Stimulated activated CD8-positive, alpha-beta memory T cell treated with anti-CD3 and anti-CD28 coated beads, Interleukin-7, amount 100 ng/mL, for 24 hours (primary cell): ENCODE results near the gene RENBP.
"Not testable (repeated sequence)": the region's sequence is repeated elsewhere in the genome, so short reads cannot be mapped to it uniquely, and the experiment has no call there.

Experiments
- DNase-seq: peaks from one replicate; pipeline ENCODE4 v3.0.0-alpha.2; 2020; ENCODE audit warnings: low read depth

RENBP gene

DNA sequence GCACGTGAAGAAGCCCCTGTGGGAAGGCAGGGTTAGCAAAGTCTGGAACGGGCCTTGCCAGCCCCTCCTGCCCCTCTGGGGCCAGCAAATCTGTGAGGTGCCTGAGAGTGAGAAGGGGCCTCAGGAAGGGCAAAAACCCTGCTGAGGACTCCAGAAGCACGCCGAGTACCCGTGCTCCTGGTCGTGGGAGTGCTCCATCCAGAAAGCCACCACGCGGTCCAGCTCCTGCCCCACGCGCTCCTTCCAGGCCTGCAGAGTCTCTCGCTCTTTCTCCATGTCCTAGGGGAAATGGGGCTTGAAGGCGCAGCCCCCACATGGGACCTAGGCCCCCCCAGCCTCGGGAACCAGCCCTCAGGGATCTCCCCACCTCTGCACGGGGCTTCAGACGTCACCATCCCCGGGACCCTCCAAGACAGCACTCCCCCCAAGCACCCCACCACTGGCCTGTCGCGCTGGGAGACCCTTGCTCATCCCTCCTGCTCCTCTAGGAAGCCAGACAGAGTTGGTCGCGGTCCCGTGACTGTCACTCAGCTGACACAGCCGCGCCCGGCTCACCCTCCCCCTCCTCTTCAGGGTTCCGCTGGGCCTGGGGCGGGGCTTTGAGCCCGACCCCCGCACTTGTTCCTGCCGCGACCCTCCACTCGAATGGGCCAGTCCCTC lies at the start of gene RENBP:
RENBP (minus strand) TSS at position 504 of the 660 bp plus-strand sequence; CDS start at position 471, 33 bp downstream.
- no peak for DNase-seq

DNA sequence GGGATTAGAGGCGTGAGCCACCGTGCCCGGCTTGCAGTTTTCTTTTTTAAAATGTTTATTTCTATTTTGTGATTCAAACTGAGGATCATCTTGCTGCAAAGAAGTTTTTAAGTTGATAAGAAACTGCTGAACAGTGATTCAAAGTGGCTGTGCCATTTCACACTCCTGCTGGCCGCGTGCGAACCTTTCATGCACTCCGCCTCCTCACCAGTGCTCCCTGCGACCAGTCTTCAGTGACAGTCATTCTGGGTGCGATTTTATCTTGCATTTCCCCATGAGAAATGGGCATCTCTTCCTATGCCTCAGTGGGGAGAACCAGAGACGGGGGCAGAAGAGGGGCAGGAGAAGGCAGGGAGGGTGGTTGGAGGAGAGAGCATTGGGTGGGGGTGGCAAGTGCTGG lies 49.5 kb upstream of the RENBP start:
- DNase-seq: no peak

DNA sequence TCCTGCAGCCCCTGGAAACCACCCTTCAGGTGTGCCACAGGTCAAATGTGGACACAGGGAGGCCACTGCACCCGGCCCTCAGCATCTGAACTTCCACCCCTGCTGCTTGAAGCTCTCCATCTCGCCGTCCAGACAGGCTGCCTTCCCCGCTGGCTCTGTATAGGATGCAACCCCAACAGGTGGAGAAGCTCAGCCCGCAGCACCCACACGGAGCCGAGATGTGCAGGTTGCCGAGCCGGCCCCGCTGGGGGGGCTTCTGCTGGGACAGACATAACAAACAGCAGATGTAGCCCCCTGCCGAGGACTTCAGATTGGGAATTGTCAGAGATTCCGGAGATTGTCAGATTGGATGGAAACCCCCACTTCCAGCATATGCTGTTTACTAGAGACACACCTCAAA lies 48.6 kb upstream of the RENBP start:
- no peak for DNase-seq

DNA sequence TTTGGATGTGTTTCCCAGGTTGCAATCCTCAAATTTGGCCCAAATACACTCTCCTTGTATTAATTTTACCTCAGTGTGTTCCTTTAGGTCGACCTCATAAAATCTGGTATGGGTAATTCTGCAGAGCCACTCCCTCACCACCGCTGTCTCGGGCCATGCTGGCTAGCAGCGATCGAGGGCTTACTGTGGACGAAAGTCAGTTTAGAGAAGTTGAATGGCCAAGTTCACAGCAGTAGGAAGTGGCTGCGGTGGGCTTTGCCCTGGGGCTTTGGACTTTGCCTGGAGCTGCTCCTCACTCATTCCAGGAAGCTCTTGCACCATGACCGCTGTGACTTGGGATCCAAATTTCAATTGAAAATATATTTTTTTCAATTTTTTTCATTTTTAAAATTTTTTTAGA lies 47.7 kb upstream of the RENBP start:
- no peak for DNase-seq

DNA sequence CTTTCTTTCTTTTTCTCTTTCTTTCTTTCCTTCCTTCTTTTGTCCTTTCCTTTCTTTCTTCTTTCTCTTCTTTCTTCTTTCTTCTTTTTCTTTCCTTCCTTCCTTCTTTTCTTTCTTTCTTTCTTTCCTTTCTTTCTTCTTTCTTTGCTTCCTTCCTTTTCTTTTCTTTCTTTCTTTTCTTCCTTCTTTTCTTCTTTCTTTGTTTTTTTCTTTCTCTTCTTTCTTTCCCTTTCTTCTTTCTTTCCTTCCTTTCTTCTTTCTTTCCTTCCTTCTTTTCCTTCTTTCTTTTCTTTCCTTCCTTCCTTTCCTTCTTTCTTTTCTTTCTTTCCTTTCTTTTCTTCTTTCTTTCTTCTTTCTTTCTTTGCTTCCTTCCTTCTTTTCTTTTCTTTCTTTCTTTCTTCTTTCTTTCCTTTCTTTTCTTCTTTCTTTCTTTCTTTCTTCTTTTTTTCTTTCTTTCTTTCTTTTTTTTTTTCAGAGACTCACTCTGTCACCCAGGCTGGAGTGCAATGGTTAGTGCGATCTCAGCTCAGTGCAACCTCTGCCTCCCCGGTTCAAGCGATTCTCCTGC lies 46.7 kb upstream of the RENBP start:
- DNase-seq: no peak

DNA sequence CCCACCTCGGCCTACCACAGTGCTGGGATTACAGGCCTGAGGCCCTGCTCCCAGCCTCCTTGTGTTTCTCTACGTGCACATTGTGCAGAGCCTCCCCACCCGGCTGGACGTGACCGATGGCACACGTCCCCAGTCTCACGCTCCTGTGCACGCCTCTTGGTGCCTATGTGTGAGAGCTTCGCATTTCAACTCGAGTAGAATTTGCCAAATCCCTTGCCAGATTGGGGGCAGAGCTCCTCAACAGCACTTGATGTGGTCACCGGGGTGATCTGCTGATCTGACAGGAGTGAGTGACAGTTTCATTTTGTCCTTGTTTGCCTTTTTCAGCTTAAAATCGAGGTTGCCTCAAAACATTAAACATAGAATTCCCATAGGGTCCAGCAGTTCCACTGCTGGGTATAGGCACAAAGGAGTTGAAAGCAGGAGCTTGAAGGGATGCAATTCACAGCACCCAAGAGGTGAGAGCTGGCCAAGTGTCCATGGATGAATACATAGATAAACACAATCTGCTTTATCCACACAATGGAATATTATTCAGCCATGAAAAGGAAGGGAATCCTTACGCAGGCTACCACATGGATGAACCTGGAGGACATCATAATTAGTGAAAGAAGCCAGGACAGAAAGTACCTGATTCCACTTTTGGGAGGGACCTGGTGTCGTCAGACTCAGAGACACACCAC lies 45.7 kb upstream of the RENBP start:
- DNase-seq: no peak

DNA sequence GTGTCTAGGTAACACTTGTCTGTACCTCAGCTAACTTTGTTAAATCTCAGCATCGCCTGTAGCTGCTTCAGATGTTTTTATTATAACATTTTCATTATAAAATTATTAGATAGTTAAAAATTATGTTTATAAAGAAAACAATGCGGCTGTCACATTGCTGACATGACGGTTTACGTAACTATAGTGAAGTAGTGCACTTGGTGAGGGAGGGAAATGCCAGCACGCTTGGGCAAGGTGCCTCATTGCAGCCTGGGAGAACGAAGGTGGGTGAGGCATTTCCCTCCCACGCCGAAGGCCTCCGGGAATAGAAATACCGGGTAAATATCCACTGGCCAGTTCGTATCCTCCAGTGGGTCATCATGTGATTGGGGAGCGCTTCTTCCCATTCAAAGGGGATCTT lies 44.0 kb upstream of the RENBP start:
- DNase-seq: no peak

DNA sequence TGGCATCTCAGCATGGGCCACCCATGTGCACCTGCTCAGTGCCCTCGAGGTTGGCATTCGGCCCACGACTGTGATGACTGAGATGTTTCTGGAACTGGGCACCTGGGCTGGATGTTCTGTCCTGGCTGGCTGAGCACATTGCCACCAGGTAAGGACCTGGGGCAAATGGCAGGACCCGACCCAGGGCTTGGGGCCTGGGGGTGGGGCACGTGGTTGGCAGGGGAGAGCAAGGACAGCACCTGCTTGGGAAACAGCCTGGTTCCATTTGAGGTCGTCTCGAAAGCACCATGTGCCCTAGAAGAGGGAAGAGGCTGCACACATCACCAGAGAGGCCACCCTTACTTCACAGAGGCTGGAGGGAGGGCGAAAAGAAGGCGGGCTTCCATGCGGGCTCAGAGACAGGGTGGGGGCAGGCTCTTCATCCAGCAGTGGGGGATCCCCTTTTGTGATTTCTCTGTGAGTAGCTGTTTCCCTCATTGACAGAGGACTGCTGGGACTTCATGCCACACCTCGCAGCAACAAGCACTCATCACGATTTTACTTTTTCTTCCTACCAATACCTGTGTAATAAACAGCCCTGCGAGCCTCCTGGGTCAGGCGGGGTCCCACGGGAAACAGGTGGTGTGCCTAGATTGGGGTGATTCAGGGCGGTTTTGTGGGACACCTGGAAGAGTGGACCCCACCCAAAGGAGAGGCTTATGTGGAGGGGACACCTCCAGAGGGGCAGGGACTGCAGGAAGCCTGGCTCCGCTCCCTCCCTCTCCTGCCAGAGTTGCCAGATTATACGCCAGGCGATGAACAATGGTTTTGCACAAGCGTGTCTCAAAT lies 40.1 kb upstream of the RENBP start:
- DNase-seq: no peak

DNA sequence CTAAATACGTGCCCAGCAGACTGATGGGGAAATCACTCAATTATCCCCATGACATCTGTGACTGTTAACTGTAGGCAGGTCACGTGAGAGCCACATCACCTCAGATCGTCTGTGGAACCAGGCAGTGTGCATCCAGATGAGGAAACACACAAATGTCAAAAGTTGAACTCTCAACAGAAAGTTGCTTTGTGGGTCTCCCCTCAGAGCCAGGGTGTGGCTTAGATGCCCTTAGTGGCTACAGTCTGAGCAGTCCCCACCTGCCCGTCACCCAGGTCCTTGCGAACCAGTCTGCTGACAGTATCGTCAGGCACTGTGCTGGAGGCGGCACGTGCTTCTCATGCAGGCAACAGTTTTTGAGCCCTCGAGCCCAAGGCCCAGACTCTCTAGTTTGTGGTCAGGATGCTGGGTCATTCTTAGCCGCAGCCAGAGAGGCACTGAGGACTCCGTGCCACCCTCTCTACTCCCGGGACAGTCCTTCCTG lies 38.9 kb upstream of the RENBP start:
- no peak for DNase-seq

DNA sequence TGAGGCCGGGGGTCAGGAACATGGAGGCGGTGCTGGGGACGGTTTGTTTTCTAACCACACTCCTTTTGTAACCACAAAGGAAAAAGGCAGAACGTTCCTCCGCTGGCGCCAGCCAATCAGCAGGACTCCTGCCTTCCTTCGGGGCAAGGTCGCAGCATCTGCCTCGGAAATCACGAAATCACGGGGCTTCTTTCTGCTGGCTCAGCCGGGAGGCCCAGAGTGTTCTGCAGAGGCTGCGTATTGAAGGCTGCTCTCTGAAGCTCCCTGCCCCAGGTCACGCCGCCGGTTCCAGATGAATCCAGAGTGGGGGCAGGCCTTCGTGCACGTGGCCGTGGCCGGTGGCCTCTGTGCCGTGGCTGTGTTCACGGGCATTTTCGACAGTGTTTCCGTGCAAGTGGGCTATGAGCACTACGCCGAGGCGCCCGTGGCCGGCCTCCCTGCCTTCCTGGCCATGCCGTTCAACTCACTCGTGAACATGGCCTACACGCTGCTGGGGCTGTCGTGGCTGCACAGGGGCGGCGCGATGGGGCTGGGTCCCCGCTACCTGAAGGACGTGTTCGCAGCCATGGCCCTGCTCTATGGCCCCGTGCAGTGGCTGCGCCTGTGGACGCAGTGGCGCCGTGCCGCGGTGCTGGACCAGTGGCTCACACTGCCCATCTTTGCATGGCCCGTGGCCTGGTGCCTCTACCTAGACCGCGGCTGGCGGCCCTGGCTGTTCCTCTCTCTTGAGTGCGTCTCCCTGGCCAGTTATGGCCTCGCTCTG lies 37.5 kb upstream of the RENBP start:
- DNase-seq: no peak

DNA sequence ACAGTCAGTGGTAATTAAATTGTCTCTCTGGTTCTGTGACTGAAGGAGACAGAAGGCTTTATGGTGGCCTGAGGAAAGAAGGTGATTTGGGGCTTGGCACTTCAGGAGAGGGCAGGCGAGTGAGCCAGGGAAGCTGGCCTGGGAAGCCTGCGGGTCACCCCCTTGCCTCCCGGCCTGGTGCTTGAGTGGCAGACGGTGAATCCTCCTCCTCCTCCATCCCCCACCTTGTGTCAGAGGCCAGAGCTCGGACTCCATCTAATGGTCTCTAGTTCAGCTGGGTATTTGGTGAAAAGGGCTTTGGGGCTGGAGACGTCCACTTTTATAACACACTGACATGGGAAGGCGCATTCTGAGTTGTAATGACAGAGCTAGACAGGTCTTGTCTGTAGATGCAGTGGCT lies 36.8 kb upstream of the RENBP start:
- no peak for DNase-seq

DNA sequence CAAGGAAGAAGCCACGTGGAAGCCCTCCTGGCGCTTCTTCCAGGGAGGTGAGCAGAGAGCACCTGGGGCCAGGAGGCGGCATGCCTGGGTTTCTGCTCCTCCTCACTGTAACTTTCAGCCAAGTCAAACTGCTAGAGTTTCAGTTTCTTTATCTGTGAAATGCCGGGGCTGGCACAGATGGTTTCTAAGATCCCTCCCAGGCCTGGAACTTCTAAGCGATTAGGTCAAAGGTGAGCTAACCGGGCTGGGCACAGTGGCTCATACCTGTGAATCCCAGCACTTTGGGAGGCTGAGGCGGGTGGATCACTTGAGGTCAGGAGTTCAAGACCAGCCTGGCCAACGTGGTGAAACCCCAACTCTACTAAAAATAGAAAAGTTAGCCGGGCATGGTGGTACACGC lies 36.0 kb upstream of the RENBP start:
- DNase-seq: not testable (repeated sequence)

DNA sequence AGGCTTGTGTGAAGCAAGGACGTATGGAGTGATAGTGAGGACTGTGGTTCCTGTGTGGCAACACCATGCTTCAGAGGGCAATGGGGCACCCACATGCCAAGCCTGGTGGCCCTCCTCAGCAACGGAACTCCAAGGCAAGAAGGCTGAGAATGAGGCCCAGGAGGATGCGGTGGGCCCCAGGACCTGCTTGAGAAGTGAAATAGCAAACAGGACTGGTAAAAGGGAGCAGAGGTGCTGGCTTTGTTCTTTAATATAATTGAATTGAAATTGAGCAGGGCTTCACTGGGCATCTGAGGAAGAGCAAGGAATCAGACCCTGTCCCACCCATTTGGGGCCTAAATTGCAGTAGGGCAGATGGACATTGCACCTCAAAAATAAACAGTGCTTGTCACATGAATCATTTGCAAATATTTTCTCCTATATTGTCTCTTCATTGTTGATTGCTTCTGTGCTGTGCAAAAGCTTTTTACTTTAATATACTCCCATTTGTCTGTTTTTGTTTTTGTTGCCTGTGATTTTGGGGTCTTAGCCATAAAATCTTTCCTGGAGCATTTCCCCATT lies 30.4 kb upstream of the RENBP start:
- DNase-seq: no peak

DNA sequence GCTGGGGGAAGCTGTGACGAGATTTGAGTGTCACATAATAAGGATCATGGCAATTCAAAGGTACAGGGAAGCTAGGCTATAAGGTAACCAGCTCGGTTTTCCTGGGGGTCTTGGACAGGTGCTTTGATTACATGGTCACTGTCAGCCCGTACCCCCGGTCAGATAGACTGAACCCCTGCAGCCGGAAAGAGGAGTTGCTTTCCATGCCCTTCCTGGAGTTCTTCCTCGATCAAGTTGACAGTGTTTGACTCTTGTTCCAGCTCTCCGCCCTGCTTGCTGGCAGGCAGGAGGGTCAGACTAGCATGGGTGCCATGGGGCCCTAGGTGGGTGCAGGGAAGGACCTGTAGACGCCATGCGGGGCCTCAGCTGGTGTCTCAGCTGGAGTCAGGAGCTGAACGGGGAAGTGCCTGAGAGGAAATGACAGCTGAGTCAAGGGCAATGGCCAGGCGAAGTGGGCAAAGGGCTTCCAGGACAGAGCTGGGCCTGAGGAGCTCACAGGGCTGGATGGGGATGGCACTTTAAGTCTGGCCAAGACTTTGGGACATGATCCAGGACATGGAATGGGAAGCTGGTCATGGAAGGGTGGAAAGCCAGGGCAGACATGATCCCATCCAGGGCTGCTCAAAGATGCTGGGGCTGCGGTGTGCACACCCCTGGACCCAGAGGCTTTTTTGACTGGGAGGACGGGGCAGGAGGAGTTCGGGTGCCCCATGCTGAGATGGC lies 29.7 kb upstream of the RENBP start:
- no peak for DNase-seq

DNA sequence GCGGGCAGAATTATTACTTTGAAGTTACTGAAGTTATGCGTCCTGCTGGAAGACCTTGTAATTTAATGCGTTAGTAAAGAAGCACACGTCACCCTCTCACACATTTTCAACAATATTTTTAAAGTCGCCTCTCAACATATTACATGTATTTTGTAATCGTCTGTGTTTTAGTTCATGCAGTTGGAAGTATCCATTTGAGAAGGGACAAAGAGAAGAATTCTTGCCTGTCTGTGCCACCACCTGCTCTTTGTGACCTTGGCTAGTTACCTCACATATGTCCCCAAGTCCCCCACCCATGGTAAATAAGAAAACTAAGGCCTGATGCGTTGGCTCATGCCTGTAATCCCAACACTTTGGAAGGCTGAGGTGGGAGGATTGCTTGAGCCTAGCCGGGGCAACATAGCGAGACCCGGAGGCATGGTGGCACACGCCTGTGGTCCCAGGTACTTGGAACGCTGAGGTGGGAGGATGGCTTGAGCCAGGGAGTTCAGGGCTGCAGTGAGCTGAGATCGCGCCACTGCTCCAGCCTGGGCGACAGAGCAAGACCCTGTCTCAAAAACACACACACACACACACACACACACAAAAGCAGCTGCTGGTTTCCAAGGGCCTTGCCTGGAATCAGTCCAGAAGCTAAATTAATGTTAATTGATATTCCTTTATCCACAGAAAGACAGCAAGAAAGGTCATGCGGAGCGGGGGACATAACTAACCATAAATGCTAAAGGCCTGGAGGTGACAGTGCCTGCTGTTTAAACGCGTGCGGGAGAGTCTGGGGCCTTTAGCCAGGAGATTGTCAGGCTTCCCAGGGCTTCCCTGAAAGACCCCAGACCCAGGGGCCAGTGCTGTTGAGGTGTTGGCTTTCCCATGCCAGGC lies 28.9 kb upstream of the RENBP start:
- DNase-seq: no peak

DNA sequence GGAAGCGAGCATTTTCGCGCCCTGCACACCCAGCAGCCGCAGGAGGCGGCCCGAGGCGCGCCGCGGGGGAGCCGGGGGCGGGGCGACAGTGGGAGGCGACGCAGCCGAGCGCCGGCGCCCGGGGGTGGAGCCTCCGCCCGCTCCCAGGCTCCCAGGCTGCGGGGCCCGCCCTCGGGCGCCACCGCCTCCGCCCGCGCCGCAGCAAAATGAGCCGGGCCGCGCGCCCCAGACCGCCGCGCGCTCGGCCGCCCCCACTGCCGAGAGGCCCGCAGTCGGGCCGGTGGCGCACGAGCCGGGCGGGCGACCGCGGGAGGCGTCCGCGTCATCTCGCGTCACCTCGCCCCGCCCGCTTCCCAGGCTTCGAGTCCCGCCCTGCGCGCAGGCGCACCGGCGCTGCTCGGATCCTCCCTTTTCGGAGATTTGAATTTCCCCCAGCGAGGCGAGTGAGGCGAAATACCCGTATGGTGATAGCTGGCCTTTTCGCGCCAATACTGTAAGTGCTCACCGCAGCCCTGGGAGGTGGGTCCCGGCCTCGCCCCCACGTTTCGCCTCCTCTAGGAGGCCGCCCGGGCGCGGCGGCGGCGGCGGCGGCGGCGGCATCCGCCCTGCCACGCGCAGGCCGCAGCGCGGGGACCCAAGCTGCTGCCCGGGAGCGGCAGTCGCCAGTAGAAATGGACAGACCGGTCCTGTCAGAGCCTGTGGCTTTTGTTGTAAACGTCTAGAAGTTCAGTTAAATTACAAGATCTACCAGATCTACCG lies 28.1 kb upstream of the RENBP start, which contains the start of gene TMEM187:
TMEM187 (plus strand) TSS at position 387 of the 759 bp plus-strand sequence. CDS start 9,309 bp downstream, outside the sequence.
- DNase-seq: peak; percentile 59

DNA sequence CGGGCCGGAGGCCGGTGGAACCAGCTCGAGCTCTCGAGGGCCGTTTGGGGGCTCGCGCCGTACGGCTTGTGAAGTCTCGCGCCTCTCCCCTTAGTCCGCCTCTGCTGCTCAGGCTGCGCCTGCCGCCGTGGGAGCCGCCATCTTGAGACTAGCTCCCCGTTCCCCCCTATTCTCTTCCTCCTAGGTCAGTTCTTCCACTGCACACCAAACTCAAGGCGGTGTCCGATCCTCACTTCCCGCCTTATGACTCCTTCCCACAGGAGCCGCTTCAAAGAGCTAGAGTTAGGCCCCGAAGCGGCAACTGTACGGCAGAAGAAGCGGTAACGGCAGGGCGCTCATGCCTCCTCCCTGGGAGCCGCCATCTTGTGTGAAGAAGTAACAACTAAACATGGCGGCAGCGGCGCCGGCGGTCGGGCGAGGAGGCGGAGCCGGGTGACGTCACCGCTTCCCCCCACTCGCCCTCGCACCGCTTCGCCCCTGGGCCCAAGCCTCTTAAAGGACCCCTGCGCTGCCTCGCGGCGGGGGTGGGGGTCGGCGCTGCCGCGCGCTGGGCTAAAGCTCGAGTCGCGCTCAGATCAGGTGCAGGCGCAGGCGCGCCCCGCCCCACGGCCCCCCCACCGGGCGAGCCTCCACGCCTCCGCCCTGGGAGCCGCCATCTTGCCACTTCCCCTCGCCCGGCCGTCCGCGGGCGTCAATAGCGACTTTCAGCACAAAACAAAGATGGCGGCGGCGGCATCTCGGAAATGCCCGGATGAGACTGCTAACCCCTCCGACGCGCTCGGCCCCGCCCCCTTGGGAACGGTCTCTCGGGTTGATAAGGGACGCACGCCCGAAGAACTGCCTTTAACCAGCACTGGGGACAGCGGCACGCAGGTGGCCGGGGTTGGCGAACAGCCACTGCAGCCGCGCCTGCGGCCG lies 27.3 kb upstream of the RENBP start, which contains the start of gene HCFC1:
HCFC1 (minus strand) TSS at position 369 of the 918 bp plus-strand sequence. CDS start 978 bp downstream, outside the sequence.
- DNase-seq: peak; percentile 73

DNA sequence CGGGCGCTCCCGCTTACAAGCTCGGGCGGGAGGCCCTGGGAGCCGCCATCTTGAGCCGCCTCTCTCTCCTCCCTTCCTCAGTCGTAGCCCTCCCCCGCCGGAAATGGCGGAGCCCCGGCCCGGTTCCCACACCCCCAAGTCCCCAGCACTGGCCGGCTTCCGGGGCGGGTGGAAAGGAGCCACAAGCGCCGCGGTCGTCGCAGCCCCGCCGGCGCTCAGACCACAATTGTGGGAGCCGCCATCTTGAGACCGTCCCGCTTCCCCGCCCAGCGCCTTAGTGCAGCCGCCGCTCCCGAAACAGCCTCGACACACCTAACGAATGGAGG lies 26.6 kb upstream of the RENBP start:
- peak; percentile 52 for DNase-seq
